C4-2B (cell line): Measurements from ENCODE around the gene TMEM220.

Source experiments
- H3K27ac ChIP-seq: fragments of 450-650 bp; 2 replicates; pipeline ENCODE4 v1.5.1; 2017
- ZFX ChIP-seq: fragments of 450-650 bp; IDR thresholded peaks from 2 replicates; pipeline ENCODE4 v1.6.1; 2017
- TF ChIP-seq, protein P1 (sequence below): fragments of 450-650 bp; conservative IDR thresholded peaks from 2 replicates; pipeline ENCODE4 v1.5.1; 2017; ENCODE audit warnings: mild to moderate bottlenecking

The TMEM220 gene

DNA sequence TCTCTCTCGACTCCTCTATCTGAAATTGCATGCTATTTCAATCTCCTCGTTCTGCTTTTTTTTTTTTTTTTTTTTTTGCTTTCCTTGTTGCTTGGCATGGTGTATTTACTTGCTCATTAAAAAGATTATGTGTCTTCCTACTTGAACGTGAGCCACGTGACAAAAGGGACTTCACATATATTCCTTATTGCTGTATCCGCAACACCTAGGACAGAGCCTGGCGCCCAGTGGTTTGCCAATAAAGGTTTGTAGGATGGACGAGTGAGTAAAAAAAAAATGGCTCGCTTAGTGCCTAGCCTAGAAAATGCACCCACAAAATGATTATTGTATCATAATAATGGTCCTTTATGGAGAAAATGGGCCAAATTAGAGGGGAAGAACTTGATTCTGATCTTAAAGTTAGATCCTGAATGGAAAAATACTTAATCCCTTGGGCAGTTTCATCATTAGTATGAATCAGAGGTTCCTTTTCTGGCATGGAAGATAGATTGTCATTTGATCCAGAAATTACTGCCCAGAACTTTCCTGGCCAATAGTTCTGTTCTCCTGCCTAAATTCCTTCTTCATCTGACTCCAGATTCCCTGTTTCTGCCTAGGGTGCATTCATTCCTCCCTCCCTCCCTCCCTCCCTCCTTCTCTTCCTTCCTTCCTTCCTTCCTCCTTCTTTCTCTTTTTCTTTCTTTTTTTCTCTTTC lies 13.6 kb upstream of the TMEM220 start:
- TF ChIP-seq ZFX = no peak
- TF ChIP-seq, protein P1, sequence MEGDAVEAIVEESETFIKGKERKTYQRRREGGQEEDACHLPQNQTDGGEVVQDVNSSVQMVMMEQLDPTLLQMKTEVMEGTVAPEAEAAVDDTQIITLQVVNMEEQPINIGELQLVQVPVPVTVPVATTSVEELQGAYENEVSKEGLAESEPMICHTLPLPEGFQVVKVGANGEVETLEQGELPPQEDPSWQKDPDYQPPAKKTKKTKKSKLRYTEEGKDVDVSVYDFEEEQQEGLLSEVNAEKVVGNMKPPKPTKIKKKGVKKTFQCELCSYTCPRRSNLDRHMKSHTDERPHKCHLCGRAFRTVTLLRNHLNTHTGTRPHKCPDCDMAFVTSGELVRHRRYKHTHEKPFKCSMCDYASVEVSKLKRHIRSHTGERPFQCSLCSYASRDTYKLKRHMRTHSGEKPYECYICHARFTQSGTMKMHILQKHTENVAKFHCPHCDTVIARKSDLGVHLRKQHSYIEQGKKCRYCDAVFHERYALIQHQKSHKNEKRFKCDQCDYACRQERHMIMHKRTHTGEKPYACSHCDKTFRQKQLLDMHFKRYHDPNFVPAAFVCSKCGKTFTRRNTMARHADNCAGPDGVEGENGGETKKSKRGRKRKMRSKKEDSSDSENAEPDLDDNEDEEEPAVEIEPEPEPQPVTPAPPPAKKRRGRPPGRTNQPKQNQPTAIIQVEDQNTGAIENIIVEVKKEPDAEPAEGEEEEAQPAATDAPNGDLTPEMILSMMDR = no peak
- no peak overlapping the region for H3K27ac ChIP-seq

DNA sequence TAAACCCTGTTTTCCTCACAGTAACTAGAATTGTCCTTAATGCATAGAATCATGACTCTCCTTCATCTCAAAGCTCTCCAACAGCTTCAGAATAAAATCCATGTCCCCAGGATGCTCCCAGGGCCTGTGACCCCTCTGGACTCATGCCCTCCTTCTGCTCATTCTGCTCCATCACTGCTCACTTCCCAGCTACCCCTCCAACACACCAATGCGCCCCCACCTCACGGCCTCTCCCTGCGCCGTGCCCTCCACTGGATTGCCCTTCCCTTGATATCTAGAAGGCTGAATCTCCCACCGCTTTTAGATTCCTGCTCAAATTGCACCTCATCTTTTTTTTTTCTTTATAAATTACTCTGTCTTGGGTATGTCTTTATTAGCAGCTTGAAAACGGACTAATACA lies 12.6 kb upstream of the TMEM220 start:
- no peak for TF ChIP-seq ZFX
- TF ChIP-seq, protein P1 = no peak
- H3K27ac ChIP-seq = no peak overlapping the region

DNA sequence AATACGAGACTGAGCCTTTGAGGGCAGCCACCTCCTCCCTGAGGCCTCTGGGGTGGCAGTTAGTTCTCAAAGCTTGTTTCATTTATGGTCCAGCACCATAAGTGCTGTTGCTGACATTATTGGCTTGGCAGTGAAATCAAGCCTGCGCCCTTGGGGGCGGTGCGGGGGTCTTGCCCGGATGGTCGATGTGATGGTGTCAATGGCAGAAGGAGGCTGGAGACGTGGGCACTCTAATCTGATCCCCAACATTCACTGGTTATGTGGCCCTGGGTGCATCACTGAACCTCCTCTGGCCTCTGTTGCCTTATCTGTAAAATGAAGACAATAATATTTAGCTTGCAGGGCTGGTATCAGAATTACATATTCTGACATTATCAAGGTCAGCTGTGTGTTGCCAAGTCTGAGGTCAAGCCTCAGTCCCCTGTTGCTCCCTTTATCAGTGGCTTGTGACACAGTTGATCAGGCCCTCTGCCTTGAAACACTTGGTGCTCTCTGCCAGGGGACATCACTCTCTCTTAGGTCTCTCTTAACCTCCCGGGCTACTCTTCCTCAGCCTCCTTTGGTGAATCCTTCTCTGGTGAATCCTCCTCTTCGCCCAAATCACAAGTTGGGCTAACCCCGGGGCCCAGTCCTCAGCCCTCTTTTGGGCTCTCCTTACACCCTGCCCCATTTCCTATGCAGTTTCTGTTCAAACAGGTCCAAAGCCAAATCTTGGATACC lies 11.8 kb upstream of the TMEM220 start:
- no peak overlapping the region for H3K27ac ChIP-seq
- TF ChIP-seq, protein P1 = no peak
- TF ChIP-seq ZFX = no peak

DNA sequence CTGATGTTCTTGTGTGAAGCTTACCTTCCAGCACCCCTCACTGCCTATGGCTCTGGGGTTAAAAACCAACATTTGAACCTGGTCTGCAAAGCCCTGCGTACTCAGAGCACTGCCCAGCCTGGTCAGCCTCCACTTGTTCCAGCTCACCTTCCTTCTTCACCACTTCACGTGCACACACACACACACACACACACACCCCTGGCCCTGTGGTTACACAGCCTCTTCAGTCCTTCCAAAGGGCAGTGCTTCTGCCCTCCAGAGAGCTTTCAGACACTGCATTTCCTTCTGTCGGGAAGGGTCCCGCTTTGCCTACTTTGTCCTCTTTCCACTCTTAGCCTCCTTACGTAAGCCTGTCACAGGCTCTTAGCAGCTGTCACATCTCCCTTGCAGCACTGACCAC lies 9.6 kb upstream of the TMEM220 start:
- TF ChIP-seq, protein P1 = no peak
- TF ChIP-seq ZFX = no peak

DNA sequence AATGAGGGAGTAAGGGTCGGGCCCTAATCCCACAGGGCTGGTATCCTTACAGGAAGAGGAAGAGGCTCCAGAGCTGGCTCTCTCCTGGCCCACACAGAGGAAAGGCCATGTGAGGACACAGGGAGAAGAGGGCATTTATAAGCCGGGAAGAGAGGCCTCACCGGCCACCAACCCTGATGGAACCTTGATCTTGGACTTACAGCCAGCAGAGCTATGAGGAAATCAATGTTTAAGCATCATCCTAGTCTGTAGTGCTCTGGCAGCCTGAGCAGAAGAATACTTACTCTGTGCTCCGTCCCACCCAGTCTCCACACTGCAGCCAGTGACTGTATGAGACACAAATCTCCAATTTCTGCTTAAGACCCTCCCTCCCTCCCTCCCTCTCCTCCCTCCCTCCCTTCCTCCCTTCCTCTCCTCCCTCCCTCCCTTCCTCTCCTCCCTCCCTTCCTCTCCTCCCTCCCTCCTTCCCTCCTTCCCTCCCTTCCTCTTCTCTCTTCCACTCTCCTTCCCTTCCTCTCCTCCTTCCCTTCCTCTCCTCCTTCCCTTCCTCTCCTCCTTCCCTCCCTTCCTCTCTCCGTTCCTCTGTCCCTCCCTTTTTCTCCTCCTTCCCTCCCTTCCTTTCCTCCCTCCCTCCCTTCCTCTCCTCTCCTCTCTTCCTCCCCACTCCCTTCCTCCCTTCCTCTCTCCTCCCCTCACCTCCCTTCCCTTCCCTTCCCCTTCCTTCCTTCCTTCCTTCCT lies 8.9 kb upstream of the TMEM220 start:
- TF ChIP-seq, protein P1 = no peak
- no peak for TF ChIP-seq ZFX
- no peak overlapping the region for H3K27ac ChIP-seq

More for the DNA sequence above, 9.6 kb upstream of the TMEM220 start:
- H3K27ac ChIP-seq = no peak overlapping the region

DNA sequence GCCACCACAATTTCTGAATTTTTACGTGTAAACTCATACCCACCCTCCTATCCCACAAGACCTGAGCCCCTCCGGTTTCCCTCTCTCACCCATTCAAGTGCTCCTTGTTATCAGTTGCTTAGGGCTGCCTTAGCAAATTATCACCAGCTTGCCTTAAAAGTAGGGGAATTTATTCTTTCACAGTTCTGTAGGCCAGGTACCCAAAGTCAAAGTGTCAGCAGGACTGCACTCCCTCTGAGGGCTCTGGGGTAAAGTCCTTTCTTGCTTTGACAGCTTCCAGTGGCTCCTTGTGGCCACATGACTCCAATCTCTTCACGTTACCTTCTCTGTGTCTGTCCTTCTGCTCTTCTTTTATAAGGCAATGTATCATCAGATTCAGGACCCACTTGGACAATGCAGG lies 7.9 kb upstream of the TMEM220 start:
- H3K27ac ChIP-seq = no peak overlapping the region
- TF ChIP-seq ZFX = no peak
- TF ChIP-seq, protein P1 = no peak

DNA sequence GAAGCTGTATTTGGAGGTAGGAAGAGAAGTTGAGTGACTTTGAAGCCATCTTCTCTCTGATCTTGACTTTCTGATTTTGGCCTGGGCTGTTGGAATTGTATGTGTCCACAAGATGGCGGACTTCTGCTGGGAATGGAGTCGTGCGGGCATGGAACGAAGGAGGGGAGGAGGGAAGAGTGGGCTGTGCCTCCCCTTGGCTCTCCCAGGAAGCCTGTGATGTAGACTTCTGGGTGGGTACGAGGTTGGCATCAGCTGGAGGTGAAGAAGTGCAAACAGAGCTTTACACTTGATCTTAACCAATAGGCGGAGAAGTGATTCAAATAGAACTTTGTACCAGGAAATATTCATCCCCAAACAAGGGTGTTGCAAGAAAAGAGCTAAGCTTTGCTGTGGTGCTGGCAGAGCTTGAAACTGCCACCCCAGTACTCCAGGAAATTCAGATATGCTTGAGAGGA lies 7.4 kb upstream of the TMEM220 start:
- no peak for TF ChIP-seq ZFX
- TF ChIP-seq, protein P1 = peak; percentile 90
- H3K27ac ChIP-seq = no peak overlapping the region
